NK-92 (cell line): ENCODE data around the gene USP13.

Experiments
- DNase-seq: peaks from one replicate; lab custom pipeline; 2025; ENCODE audit not compliant: unreplicated experiment; lab: John Stamatoyannopoulos, UW

USP13 gene

GRCh38 chr3:179697736-179698332 is 45.0 kb downstream of the USP13 start:
- DNase-seq: no peak

GRCh38 chr3:179700716-179701115 is 47.9 kb downstream of the USP13 start:
- no peak for DNase-seq

- no peak for DNase-seq
Measured at GRCh38 chr3:179701176-179701827, 48.5 kb downstream of the USP13 start.

- no peak for DNase-seq
Measured at GRCh38 chr3:179702271-179702947, 49.6 kb downstream of the USP13 start.

GRCh38 chr3:179703816-179704215 is 51.0 kb downstream of the USP13 start:
- DNase-seq: no peak

DNA sequence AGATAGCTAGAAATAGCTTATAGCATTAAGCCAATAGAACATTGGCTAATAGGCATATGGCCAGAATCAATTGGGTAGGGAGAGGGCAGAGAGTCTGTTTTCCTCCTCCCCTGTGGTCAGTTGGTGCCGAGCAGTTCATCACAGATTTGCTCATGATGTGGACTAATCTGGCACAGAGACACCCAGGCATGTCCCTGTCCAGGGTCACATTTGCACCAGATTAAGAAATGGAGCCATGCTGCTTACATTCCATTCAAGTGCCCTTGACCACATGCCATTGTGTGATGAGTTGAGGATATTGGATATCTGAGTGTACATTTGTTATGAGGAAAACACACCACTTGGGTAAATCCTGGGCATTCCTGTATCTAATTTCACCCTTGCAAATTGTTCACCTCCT is 53.4 kb downstream of the USP13 start:
- no peak for DNase-seq

GRCh38 chr3:179710079-179710478 is 57.2 kb downstream of the USP13 start:
- no peak for DNase-seq

- DNase-seq: no peak
Measured at GRCh38 chr3:179713643-179714090, 60.8 kb downstream of the USP13 start.

- no peak for DNase-seq
Measured at GRCh38 chr3:179715582-179715981, 62.7 kb downstream of the USP13 start.

DNA sequence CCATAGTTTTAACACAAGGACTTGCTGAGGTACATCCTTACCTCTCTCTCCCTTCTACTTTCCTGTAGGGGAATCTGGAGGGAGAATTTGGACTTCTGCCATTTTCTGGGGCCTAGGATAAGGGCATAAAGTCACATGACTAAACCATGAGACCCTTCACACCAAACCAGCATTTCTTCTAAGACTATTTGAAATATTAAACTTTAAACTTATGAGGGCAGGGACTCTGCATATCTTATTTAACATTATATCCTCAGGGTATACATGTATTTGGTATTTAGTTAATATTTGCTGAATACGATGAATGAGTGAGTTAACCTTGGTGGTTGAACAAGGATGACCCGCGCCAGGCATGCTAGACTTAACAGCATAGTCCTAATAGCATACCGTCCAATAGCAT is 63.4 kb downstream of the USP13 start:
- DNase-seq: no peak

GRCh38 chr3:179716811-179717210 is 64.0 kb downstream of the USP13 start:
- DNase-seq: no peak

DNA sequence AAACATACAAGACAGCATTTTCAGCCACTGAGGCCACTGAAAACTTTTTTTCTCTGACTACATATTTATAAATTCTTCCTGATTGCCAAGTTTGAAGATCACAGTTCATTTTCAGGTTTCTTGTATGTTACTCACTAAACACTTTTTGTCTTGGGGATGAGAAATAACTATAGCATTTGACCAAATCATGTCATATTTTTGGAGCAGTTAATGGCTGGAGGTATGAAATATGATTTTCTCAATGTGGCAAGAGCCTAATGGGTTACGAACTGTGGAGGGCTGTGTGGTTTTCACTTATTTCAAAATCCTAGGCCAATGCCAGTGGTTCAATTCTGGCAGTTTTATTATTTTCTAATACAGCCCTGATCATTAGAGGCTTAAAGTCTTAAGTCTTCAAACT is 64.4 kb downstream of the USP13 start:
- DNase-seq: no peak

DNA sequence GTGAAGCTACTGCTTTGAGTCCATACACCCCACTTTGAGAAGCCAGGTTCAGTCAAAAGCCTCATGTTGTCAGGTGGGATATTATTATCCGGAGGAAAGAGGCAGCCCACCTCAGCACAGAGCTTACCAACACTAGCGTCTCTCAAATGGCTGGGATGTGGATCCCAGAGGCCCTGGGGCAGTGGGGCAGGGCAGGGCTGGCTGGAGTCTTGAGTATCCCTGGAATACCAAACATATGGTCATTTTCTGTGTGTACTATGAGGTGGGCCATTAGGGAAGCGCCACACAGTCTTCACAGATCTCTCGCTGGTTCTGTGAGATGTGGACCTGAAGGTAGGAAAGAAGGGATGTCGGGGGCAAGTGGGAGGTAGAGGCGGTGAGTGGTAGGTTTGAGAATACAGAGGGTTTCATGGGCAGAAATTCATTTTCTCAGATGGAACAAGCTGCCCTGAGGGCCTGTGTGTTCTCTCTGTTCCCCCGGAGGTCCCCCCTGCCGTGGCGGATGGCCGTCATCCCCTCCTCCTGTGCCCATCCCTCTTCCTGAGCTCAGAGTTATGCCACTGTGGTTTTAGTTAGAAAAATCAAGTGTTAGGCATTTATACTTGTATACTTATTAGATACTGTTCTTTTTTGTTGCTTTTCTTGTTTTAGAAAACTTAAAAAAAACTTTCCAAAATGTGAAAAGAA is 66.4 kb downstream of the USP13 start:
- DNase-seq: no peak

DNA sequence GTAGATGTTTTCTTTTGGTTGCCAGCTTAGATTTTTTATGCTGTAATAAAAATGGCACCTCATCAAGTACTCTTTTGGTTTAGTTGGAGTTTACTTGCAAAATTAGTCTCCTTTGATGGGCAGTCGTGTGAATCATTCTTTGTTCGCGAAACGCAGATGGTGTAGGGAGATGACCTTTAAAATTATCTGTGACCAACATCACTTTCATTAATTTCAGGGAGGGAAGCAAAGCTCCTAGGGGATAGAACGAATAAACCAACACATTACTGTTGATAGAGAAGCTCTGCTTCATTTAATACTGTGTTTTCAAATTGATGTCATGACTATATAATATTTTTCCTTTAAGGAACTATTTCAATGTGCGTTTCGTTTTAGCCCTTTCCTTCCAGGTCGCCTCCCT is 67.4 kb downstream of the USP13 start:
- DNase-seq: no peak

- no peak for DNase-seq
Measured at GRCh38 chr3:179723617-179724016, 70.8 kb downstream of the USP13 start.

DNA sequence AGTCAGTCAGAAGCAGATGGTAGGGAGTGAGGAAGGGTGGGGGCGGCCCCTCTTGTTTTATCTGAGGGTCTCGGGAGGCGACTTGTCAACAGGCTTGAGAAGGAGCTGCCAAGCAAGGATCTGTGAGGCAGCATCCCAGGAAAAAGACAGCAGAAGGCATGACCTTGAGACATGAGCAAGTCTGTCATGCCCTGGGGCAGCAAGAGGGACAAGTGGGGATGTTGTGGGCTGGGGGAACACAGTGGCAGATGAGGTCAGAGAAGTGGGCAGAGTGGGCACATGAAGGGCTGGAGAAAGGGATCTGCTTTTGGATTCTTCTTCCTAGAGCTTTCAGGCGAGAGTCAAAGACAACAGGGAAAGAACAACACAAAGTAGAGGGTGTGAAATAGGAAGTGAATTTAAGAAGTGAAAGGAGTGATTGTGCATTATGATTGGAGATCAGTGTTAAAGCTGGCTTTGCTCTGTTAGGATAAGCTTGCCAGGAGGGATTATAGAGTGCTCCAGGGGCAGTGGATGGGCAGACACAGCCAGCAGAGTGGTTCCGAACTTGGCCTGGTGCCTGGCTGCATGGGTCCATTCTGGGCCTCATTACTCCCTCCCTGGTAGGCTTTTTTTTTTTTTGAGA is 73.3 kb downstream of the USP13 start:
- no peak for DNase-seq

DNA sequence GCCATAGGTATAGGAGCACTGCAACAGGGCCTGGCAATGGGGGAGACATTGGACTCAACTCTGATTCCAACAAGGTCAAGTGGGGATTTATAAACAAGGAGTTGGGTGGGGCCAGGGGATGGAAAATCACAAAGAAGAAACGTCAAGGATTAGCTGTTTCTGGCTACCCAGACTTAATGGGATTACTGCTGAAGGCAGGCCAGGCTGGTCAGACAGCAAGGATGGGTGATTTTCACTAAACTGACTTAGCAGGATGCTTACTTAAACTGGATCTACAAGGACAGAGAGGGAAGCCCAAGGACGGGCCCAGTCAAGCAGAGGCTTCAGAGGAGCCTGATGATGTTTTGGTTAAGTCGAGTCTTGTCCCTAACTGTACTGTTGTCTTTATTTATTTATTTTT is 76.2 kb downstream of the USP13 start:
- DNase-seq: no peak

- no peak for DNase-seq
Measured at GRCh38 chr3:179729981-179730380, 77.1 kb downstream of the USP13 start.

- DNase-seq: no peak
Measured at GRCh38 chr3:179730506-179730905, 77.7 kb downstream of the USP13 start.

- DNase-seq: no peak
Measured at GRCh38 chr3:179731544-179731943, 78.7 kb downstream of the USP13 start.

GRCh38 chr3:179732661-179733348 is 80.0 kb downstream of the USP13 start:
- DNase-seq: no peak
